Medulla oblongata (tissue), 1 donor: ENCODE data around the gene PRIM2.
"Not testable (repeated sequence)": the region's sequence is repeated elsewhere in the genome, so short reads cannot be mapped to it uniquely, and the experiment has no call there.

Experiments used
- DNase-seq: peaks from one replicate; pipeline ENCODE4 v3.0.0-alpha.2; 2015; ENCODE audit errors: extremely low spot score

Gene PRIM2

GRCh38 chr6:57445790-57446468 lies 128.5 kb downstream of the PRIM2 start:
- DNase-seq: peak; percentile 9

- DNase-seq: not testable (repeated sequence)
Measured at GRCh38 chr6:57449496-57450066, 132.2 kb downstream of the PRIM2 start.

- DNase-seq: not testable (repeated sequence)
Measured at GRCh38 chr6:57459781-57460180, 142.4 kb downstream of the PRIM2 start.

- DNase-seq: not testable (repeated sequence)
Measured at GRCh38 chr6:57461022-57461421, 143.6 kb downstream of the PRIM2 start.

- DNase-seq: not testable (repeated sequence)
Measured at GRCh38 chr6:57463809-57464208, 146.4 kb downstream of the PRIM2 start.

GRCh38 chr6:57465968-57466367 lies 148.5 kb downstream of the PRIM2 start:
- not testable (repeated sequence) for DNase-seq

- no peak for DNase-seq
Measured at GRCh38 chr6:57469072-57469471, 151.6 kb downstream of the PRIM2 start.

- not testable (repeated sequence) for DNase-seq
Measured at GRCh38 chr6:57470148-57470547, 152.7 kb downstream of the PRIM2 start.

- not testable (repeated sequence) for DNase-seq
Measured at GRCh38 chr6:57471314-57471864, 154.0 kb downstream of the PRIM2 start.

- not testable (repeated sequence) for DNase-seq
Measured at GRCh38 chr6:57472861-57473362, 155.5 kb downstream of the PRIM2 start.

- not testable (repeated sequence) for DNase-seq
Measured at GRCh38 chr6:57474862-57475475, 157.5 kb downstream of the PRIM2 start.

- DNase-seq: not testable (repeated sequence)
Measured at GRCh38 chr6:57475656-57476055, 158.2 kb downstream of the PRIM2 start.

GRCh38 chr6:57480194-57480593 lies 162.8 kb downstream of the PRIM2 start:
- DNase-seq: not testable (repeated sequence)

- not testable (repeated sequence) for DNase-seq
Measured at GRCh38 chr6:57481121-57481520, 163.7 kb downstream of the PRIM2 start.

- not testable (repeated sequence) for DNase-seq
Measured at GRCh38 chr6:57482471-57482870, 165.0 kb downstream of the PRIM2 start.

GRCh38 chr6:57486494-57487081 lies 169.2 kb downstream of the PRIM2 start:
- DNase-seq: not testable (repeated sequence)

GRCh38 chr6:57488551-57488950 lies 171.1 kb downstream of the PRIM2 start:
- not testable (repeated sequence) for DNase-seq

GRCh38 chr6:57489887-57490286 lies 172.5 kb downstream of the PRIM2 start:
- not testable (repeated sequence) for DNase-seq

GRCh38 chr6:57491795-57492194 lies 174.4 kb downstream of the PRIM2 start:
- not testable (repeated sequence) for DNase-seq

- DNase-seq: not testable (repeated sequence)
Measured at GRCh38 chr6:57496251-57496650, 178.8 kb downstream of the PRIM2 start.

- DNase-seq: not testable (repeated sequence)
Measured at GRCh38 chr6:57500368-57501021, 183.1 kb downstream of the PRIM2 start.
